Activated naive CD4-positive, alpha-beta T cell treated with anti-CD3 and anti-CD28 coated beads, Interleukin-2, amount 50 U/mL, for 24 hours (primary cell): ENCODE results near the gene JAKMIP1.

Source experiments
- H3K27ac Mint-ChIP-seq: one replicate; pipeline ENCODE4 v1.8.0; 2021; ENCODE audit warnings: mild to moderate bottlenecking, mixed read lengths
- H3K27me3 Mint-ChIP-seq: one replicate; pipeline ENCODE4 v1.8.0; 2021; ENCODE audit warnings: mixed read lengths
- H3K36me3 Mint-ChIP-seq: one replicate; pipeline ENCODE4 v1.8.0; 2021; ENCODE audit warnings: mixed read lengths
- H3K4me1 Mint-ChIP-seq: one replicate; pipeline ENCODE4 v1.8.0; 2021; ENCODE audit warnings: mixed read lengths
- H3K4me3 Mint-ChIP-seq: one replicate; pipeline ENCODE4 v1.8.0; 2021; ENCODE audit warnings: mild to moderate bottlenecking, mixed read lengths
- H3K9me3 Mint-ChIP-seq: one replicate; pipeline ENCODE4 v1.8.0; 2021; ENCODE audit warnings: mixed read lengths

JAKMIP1 gene

GRCh38 chr4:6200011-6200921 lies at the start of gene JAKMIP1:
TSS of gene JAKMIP1 (minus strand) at chr4:6200549. CDS start at chr4:6112850, 87,699 bp downstream.
- no peaks in the 10 kb centered on the region for H3K36me3 Mint-ChIP-seq
- peaks cover 4% of the 10 kb centered on the region for H3K9me3 Mint-ChIP-seq
- H3K27ac Mint-ChIP-seq, result no peak within 1 kb of the TSS
- H3K4me1 Mint-ChIP-seq, result peaks cover 19% of the 10 kb centered on the region
- peak within 1 kb of the TSS; percentile 75 for H3K4me3 Mint-ChIP-seq
- peaks cover 26% of the 10 kb centered on the region for H3K27me3 Mint-ChIP-seq

- peaks cover 37% of the 10 kb centered on the region for H3K27me3 Mint-ChIP-seq
- no peaks in the 10 kb centered on the region for H3K4me1 Mint-ChIP-seq
- H3K4me3 Mint-ChIP-seq, result no peak overlapping the region
- H3K36me3 Mint-ChIP-seq, result no peaks in the 10 kb centered on the region
- H3K9me3 Mint-ChIP-seq, result no peaks in the 10 kb centered on the region
- H3K27ac Mint-ChIP-seq, result no peak overlapping the region
Observed at GRCh38 chr4:6248394-6248793, 48.0 kb upstream of the JAKMIP1 start.

GRCh38 chr4:6246170-6246634 lies 45.9 kb upstream of the JAKMIP1 start:
- Mint-ChIP-seq H3K27ac (no peak overlapping the region), H3K4me3 (no peak overlapping the region), H3K9me3 (no peaks in the 10 kb centered on the region), H3K27me3 (peaks cover 40% of the 10 kb centered on the region), H3K4me1 (no peaks in the 10 kb centered on the region), H3K36me3 (no peaks in the 10 kb centered on the region)

DNA sequence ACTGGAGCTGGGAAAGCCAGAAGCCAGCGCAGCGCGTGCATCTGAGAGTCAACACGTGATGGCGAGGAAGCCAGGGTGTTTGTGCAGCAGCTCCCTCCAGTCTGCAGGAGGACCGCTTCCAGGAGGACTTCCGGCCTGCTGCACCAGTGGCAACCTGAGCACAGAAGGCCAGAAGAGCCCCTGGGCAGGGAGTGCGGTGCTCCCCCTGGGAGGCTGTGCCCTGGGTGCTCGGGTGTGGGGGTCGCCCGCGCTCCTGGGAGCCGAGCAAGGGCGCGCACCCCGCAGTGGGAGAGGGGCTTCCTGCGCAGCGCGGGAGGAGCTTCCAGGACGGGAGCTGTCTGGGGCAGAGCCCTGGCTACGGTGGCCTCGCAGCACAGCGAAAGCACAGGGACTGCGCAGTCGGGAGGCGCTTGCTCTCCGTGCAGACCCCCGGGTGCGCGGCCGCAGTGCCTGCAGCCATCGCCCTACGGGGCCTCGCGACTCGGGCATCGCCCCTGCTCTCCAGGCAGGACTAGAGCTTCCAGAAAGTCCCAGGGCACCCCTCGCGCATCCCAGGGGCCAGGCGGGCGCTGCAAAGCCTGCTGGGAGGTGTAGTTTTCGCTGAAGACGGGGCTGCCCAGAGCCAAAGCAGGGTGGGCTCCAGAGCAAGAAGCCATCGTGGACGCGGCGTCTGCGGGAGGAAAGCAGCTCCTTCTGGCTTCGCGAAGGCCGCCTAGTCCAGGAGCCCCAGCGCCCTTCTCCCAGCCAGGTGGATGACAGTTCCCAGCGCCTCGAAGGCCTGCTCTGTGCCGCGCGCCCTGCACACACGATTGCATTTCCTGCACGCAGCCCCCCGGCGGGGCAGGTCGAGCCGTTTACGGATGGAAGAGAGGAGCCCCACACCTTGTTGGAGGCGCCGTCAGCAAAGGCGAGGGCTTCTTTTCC lies 45.2 kb upstream of the JAKMIP1 start:
- no peak overlapping the region for H3K27ac Mint-ChIP-seq
- no peaks in the 10 kb centered on the region for H3K36me3 Mint-ChIP-seq
- peaks cover 37% of the 10 kb centered on the region for H3K27me3 Mint-ChIP-seq
- H3K4me1 Mint-ChIP-seq, result no peaks in the 10 kb centered on the region
- no peaks in the 10 kb centered on the region for H3K9me3 Mint-ChIP-seq
- H3K4me3 Mint-ChIP-seq, result no peak overlapping the region

- Mint-ChIP-seq H3K9me3 (no peaks in the 10 kb centered on the region), H3K4me3 (no peak overlapping the region), H3K36me3 (no peaks in the 10 kb centered on the region), H3K27me3 (peaks cover 29% of the 10 kb centered on the region), H3K27ac (no peak overlapping the region), H3K4me1 (no peaks in the 10 kb centered on the region)
Observed at GRCh38 chr4:6242271-6243029, 42.1 kb upstream of the JAKMIP1 start.

- no peaks in the 10 kb centered on the region for H3K9me3 Mint-ChIP-seq
- no peak overlapping the region for H3K4me3 Mint-ChIP-seq
- H3K36me3 Mint-ChIP-seq, result no peaks in the 10 kb centered on the region
- H3K4me1 Mint-ChIP-seq, result no peaks in the 10 kb centered on the region
- H3K27ac Mint-ChIP-seq, result no peak overlapping the region
- H3K27me3 Mint-ChIP-seq, result peaks cover 19% of the 10 kb centered on the region
Observed at GRCh38 chr4:6241062-6241845, 40.9 kb upstream of the JAKMIP1 start.

DNA sequence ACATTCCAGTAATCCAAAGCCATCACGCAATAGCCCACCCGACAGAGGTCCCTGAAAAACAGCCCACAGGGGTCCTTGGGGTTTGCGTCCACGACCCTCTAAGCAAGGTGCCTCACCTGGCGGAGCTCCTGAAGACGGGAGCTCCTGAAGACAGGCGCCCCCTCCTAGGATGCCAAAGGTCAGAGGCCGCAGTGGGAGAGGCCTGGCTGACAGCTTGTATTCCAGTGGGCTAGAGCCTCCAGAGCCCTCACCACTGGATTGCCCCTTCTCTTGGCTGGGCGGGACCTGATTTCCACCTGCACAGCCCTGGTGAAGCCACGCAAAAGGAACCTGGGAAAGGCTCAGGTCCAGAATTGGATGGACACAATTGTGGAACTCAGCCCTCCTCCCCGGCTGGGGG lies 39.6 kb upstream of the JAKMIP1 start:
- Mint-ChIP-seq H3K27ac (no peak overlapping the region), H3K4me3 (no peak overlapping the region), H3K27me3 (peaks cover 15% of the 10 kb centered on the region), H3K4me1 (no peaks in the 10 kb centered on the region), H3K9me3 (no peaks in the 10 kb centered on the region), H3K36me3 (no peaks in the 10 kb centered on the region)

GRCh38 chr4:6239486-6239885 lies 39.1 kb upstream of the JAKMIP1 start:
- no peaks in the 10 kb centered on the region for H3K4me1 Mint-ChIP-seq
- H3K27me3 Mint-ChIP-seq, result peaks cover 10% of the 10 kb centered on the region
- no peak overlapping the region for H3K27ac Mint-ChIP-seq
- H3K4me3 Mint-ChIP-seq, result no peak overlapping the region
- no peaks in the 10 kb centered on the region for H3K36me3 Mint-ChIP-seq
- H3K9me3 Mint-ChIP-seq, result no peaks in the 10 kb centered on the region

- Mint-ChIP-seq H3K4me3 (no peak overlapping the region), H3K27ac (no peak overlapping the region), H3K27me3 (peaks cover 2% of the 10 kb centered on the region), H3K4me1 (no peaks in the 10 kb centered on the region), H3K9me3 (no peaks in the 10 kb centered on the region), H3K36me3 (no peaks in the 10 kb centered on the region)
Observed at GRCh38 chr4:6236816-6237390, 36.6 kb upstream of the JAKMIP1 start.

- no peaks in the 10 kb centered on the region for H3K27me3 Mint-ChIP-seq
- no peaks in the 10 kb centered on the region for H3K4me1 Mint-ChIP-seq
- H3K27ac Mint-ChIP-seq, result no peak overlapping the region
- H3K9me3 Mint-ChIP-seq, result no peaks in the 10 kb centered on the region
- H3K36me3 Mint-ChIP-seq, result no peaks in the 10 kb centered on the region
- no peak overlapping the region for H3K4me3 Mint-ChIP-seq
Observed at GRCh38 chr4:6235901-6236640, 35.7 kb upstream of the JAKMIP1 start.

- Mint-ChIP-seq H3K4me1 (no peaks in the 10 kb centered on the region), H3K9me3 (no peaks in the 10 kb centered on the region), H3K27me3 (no peaks in the 10 kb centered on the region), H3K36me3 (no peaks in the 10 kb centered on the region), H3K27ac (no peak overlapping the region), H3K4me3 (no peak overlapping the region)
Observed at GRCh38 chr4:6235012-6235411, 34.7 kb upstream of the JAKMIP1 start.

DNA sequence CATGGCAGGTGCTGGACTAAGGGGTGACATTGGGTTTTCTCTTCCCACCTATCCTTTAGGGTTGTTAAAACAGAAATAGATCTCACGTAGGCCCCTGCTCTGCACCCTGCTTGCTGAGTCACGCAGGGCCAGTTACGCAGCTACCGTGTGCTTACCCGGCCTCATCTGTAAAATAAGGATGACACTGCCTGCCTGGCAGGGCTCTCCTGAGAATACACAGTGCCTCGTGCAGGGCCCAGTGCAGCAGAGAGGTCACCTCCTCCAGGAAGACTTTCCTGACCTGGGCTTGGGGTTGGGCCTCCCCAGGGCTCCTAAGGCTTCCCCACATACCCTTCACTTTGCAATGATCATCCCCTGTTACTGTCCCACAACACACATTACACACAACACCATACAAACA lies 33.6 kb upstream of the JAKMIP1 start:
- H3K4me3 Mint-ChIP-seq, result no peak overlapping the region
- H3K27me3 Mint-ChIP-seq, result no peaks in the 10 kb centered on the region
- H3K4me1 Mint-ChIP-seq, result no peaks in the 10 kb centered on the region
- no peak overlapping the region for H3K27ac Mint-ChIP-seq
- no peaks in the 10 kb centered on the region for H3K36me3 Mint-ChIP-seq
- H3K9me3 Mint-ChIP-seq, result no peaks in the 10 kb centered on the region

DNA sequence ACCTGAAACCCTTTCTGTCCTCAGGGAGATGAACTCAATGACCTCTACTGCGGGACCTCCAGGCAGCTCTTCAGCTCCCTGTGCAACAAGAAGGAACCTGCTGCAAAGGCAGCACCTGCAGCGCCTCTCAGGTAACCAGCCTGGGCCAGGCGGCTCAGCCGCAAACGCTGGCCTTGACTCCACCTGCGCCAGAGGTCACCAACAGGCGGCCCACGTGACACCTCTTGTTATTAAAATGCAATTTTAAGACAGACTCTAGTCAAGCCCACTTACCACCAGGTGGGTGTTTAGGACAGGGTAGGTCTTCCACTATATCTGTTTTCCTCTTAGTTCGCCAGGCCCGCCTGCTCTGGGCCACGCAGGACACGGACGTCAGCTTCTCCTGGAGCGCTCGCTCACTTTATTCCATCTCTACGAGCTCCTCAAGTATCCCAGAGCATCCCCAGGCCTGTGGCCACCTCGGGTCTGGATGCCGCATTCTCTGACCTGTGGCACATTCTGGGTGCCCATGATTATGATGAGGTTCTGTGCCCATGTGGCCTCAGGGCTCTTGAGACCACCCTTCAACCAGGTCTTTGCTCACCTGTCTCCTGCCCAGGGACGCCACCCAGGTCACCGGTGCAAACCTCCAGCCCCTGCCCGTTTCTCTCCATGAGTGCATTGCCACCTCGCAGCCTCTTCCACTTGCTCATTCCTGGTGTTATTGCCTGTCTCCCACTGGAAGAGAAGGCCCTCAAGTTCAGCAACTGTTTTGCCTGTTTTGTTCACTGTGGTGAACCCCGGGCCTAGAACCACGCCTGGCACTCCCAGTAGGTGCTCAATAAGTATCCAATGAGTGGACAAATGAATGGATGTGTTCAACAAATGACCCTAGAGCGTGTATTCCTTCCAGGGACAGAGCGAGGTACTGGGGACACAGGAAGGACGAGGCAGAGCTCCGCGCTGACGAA lies 32.8 kb upstream of the JAKMIP1 start:
- Mint-ChIP-seq H3K36me3 (no peaks in the 10 kb centered on the region), H3K27ac (no peak overlapping the region), H3K4me1 (no peaks in the 10 kb centered on the region), H3K9me3 (no peaks in the 10 kb centered on the region), H3K4me3 (no peak overlapping the region), H3K27me3 (no peaks in the 10 kb centered on the region)
